ENCODE data around the gene CCDC87. TPM values are rescaled to one million over a fixed set of nuclear protein-coding genes. Genes with fewer than 3 reads are reported as not detected.
"Not testable (repeated sequence)": the region's sequence is repeated elsewhere in the genome, so short reads cannot be mapped to it uniquely, and the experiment has no call there.

Gene CCDC87
- polyA plus RNA-seq, 1 experiment = 0.15 TPM

GRCh38 chr11:66607126-66607834 is 14.4 kb upstream of the CCDC87 start:
- ChIA-PET CTCF (no interaction called here), POLR2A (interaction anchor here (0.7 kb wide), 1 partner anchor 12 kb away, joined by 15 read pairs; no protein-coding TSS in a partner anchor)
- H3K27me3 ChIP-seq (ENCODE audit: control insufficient read depth, insufficient read depth, low read length) = no peaks in the 10 kb centered on the region
- no peak for TF ChIP-seq CTCF (IDR thresholded peaks at IDR 0.05; ENCODE audit: insufficient read depth, low read depth, low read length)
- peak; percentile 12 for DNase-seq (ENCODE audit: low read depth)
- H3K4me3 ChIP-seq (ENCODE audit: low read depth, low read length) = no peak overlapping the region
- H3K36me3 ChIP-seq (ENCODE audit: control insufficient read depth, insufficient read depth, low read length) = peaks cover 18% of the 10 kb centered on the region

DNA sequence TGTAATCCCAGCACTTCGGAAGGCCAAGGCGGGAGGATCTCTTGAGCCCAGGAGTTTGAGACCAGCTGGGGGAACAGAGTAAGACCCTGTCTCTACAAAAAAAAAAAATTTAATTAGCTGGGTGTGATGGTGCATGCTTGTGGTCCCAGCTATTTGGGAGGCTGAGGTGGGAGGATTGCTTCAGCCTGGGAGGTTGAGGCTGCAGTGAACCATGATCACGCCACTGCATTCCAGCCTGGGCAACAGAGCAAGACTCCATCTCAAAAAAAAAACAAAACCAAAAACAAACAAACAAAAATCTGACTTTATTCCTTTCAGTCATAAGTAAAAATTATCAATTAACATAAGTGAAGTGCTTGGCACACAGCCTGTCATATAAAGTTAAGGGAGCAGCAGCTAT is 13.7 kb upstream of the CCDC87 start:
- DNase-seq (ENCODE audit: low read depth); H3K27me3 ChIP-seq (ENCODE audit: control insufficient read depth, insufficient read depth, low read length); POLR2A ChIA-PET; H3K4me3 ChIP-seq (ENCODE audit: low read depth, low read length): not testable (repeated sequence)
- CTCF ChIA-PET = interaction anchor here (1.3 kb wide), 1 partner anchor 27 kb away, joined by 3 read pairs; no protein-coding TSS in a partner anchor
- peaks cover 18% of the 10 kb centered on the region for H3K36me3 ChIP-seq (ENCODE audit: control insufficient read depth, insufficient read depth, low read length)

- CTCF ChIA-PET = no interaction called here
- DNase-seq (ENCODE audit: low read depth) = no peak
Observed at GRCh38 chr11:66604155-66604554, 11.3 kb upstream of the CCDC87 start.

GRCh38 chr11:66603072-66603471 is 10.2 kb upstream of the CCDC87 start:
- ChIA-PET CTCF (interaction anchor here (0.6 to 1.0 kb wide), 2 partner anchors 74 to 503 kb away, joined by 3 read pairs; partner anchors contain the start of gene RBM4B), POLR2A (no interaction called here)
- no peak for TF ChIP-seq CTCF (IDR thresholded peaks at IDR 0.05; ENCODE audit: insufficient read depth, low read depth, low read length)
- Histone ChIP-seq H3K4me3 (ENCODE audit: low read depth, low read length) (no peak overlapping the region), H3K27me3 (ENCODE audit: control insufficient read depth, insufficient read depth, low read length) (no peaks in the 10 kb centered on the region), H3K36me3 (ENCODE audit: control insufficient read depth, insufficient read depth, low read length) (peaks cover 28% of the 10 kb centered on the region)
- no peak for DNase-seq (ENCODE audit: low read depth)

More at GRCh38 chr11:66604155-66604554, 11.3 kb upstream of the CCDC87 start:
- POLR2A ChIA-PET = no interaction called here
- H3K36me3 ChIP-seq (ENCODE audit: control insufficient read depth, insufficient read depth, low read length) = peaks cover 24% of the 10 kb centered on the region
- H3K4me3 ChIP-seq (ENCODE audit: low read depth, low read length) = no peak overlapping the region
- TF ChIP-seq CTCF (IDR thresholded peaks at IDR 0.05; ENCODE audit: insufficient read depth, low read depth, low read length) = no peak
- H3K27me3 ChIP-seq (ENCODE audit: control insufficient read depth, insufficient read depth, low read length) = no peaks in the 10 kb centered on the region

DNA sequence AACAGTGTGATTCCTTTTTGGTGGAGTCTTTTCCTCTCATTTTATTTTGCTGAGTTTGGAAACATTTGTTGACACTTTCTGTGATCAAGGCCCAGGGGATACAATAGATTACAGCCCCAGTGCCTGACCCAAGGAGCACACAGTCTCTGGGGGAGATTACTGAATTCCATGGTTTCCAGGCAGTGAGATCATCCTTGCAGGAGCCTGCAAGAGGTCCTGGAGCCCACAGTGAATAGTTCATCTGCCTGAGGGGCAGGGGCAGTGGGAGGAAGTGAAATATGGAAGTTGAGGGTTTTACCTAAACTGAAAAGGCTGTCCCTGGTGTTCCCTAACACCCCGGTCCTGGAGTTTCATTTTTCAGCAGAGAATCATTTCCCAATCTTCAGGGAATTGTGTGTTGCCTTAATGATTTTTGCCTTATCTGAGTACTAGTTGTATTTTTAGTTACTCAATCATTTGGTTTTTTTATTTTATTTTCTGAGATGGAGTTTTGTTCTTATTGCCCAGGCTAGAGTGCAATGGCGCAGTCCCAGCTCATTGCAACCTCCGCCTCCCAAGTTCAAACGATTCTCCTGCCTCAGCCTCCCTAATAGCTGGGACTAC is 7.9 kb upstream of the CCDC87 start:
- TF ChIP-seq CTCF (IDR thresholded peaks at IDR 0.05; ENCODE audit: insufficient read depth, low read depth, low read length) = no peak
- DNase-seq (ENCODE audit: low read depth) = no peak
- H3K36me3 ChIP-seq (ENCODE audit: control insufficient read depth, insufficient read depth, low read length) = peaks cover 25% of the 10 kb centered on the region
- POLR2A ChIA-PET = no interaction called here
- no peaks in the 10 kb centered on the region for H3K27me3 ChIP-seq (ENCODE audit: control insufficient read depth, insufficient read depth, low read length)
- H3K4me3 ChIP-seq (ENCODE audit: low read depth, low read length) = no peak overlapping the region
- CTCF ChIA-PET = no interaction called here

Measured in BJ (cell line).